HG03520 (cell line): ENCODE data around the gene FRMD5.

Experiments
- ATAC-seq: cut with Tn5 transposase; IDR thresholded peaks from one replicate; pipeline ENCODE4 v1.9.1; 2021; ENCODE audit warnings: mild to moderate bottlenecking, moderate library complexity; ENCODE audit not compliant: unreplicated experiment

The FRMD5 gene

GRCh38 chr15:43931790-43932435, 263.2 kb downstream of the FRMD5 start:
- no peak for ATAC-seq

- ATAC-seq: no peak
Observed at GRCh38 chr15:43931119-43931518, 264.0 kb downstream of the FRMD5 start.

DNA sequence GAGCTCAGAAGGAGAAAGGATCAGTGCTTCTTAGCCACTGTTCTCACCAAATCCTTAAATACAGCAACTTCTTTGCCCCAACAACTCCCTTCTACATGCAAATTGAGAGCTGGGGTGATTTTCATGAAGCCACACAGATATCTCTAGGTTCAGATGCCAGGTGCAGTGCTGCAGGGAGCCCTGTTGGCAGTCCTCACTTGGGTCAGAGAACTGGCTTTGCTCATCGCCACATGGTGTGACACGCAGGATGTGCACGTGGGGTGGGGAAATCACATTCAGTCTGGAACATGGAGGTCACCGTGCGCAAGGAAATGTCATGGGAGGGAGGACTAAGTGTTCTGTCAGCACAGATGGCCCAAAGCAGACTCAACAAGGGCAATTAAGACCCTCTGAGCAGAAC, 264.5 kb downstream of the FRMD5 start:
- ATAC-seq: no peak

DNA sequence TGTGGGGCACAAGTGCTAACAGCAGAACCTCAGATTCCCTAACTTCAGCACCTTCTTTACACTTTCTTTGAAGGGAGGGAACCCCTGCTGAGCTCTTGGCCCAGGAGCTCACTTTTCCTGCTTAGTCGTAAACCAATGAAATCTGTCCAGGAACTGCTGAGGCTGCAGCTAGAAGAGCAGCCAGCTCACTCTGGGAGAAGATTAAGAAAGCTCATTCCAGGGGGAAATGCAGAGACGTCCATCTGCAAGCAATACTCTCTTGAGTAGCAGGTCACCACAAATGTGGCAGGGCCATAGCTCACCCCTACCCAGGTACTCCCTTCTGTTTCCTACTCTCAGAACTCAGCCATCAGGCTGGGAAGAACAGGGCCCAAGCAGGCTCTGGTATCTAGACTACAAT, 265.0 kb downstream of the FRMD5 start:
- ATAC-seq: no peak

DNA sequence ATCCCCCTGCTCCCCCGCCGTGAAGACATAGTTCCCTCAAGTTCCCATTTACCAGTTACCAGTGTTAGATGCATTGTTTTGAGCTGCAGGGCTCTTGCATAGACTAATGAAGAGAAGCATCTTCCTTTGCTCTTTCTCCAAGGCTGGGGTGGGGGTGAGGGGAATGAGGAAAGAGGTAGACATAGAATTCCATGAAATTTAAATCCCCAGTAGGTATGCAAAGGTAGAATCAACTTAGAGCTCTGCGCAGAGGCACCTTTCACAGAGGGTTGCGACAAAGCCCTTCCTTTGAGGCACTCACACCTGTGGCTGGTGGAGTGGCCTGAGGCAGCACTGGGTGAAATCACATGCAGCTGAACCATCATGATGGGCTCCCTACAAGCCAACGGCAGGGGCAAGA, 266.9 kb downstream of the FRMD5 start:
- no peak for ATAC-seq

DNA sequence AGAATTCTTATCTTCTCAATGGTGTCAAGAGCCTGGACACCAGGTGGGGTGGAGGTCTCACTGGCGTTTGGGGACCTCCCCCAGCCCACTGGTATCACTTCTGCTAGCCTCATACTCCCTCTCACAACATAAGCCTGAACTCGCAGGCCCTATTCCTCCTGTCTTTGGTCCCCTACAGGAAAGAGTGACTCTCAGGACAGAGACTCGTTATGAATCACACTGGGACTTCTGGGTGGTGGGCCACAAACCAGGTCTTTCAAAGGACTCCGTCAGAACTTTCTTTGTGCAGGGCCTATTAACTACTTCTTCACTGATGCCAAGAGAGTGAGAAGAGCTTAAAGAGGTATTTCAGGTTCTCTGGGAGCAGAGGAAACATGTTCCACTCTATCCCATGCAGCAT, 267.9 kb downstream of the FRMD5 start:
- ATAC-seq: no peak

DNA sequence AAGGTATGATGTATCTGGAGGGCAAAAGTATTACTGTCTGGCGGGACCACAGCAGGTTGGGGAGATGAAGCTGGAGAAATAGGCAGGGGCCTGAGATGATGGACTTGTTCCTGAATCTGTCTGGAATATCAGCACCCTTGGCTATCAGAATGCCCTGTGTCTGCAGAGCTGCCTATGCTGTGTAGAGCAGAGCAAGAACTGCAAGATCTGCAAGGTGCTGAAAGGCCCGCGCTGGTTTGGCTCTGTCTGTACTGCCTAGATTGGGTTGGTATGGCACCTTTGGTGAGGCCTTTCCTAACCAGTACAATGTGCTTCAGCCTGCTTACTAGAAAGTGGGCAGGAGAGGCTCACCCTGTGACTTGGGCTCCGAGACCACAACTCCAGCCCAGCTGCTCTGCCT, 271.5 kb downstream of the FRMD5 start:
- no peak for ATAC-seq

GRCh38 chr15:43922021-43922420, 273.1 kb downstream of the FRMD5 start:
- ATAC-seq: no peak

DNA sequence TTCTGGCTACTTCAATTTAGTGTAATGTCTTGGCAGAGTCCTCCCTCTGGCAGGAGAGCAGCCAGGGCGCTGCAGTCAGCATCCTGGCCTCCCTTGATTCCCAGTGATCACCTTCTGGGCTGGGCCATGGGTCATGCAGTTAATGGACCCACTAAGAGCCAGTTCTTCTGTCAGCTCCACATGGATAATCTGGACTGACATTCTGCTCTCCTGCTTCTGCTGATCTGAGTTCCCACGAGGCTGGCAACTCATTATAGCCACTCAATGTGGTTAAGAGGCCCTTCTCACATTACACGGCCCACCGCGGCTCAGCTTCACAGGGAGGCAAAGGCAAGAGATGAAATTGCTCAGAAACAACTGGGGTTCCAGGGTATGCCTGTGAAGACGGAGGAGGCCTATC, 274.3 kb downstream of the FRMD5 start:
- ATAC-seq: no peak

GRCh38 chr15:43920254-43920600, 274.8 kb downstream of the FRMD5 start:
- ATAC-seq: no peak

GRCh38 chr15:43919540-43920253, 275.4 kb downstream of the FRMD5 start:
- ATAC-seq: no peak

GRCh38 chr15:43918717-43919116, 276.4 kb downstream of the FRMD5 start:
- no peak for ATAC-seq

DNA sequence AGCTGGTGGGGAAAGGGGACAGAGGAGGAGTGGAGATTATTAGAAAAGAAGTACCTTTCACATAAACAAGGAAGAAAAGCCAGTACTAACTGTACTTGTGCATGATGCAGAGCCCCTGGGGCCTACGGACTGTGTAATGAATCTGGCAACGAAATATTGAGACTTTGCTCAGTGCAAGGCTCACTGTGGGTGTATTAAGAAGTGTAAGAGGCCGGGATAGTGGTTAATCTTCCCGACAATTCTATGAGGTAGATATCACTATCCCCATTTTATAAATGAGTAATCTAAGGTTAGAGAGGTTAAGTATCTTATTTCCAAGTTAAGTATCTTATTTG, 278.8 kb downstream of the FRMD5 start:
- no peak for ATAC-seq

DNA sequence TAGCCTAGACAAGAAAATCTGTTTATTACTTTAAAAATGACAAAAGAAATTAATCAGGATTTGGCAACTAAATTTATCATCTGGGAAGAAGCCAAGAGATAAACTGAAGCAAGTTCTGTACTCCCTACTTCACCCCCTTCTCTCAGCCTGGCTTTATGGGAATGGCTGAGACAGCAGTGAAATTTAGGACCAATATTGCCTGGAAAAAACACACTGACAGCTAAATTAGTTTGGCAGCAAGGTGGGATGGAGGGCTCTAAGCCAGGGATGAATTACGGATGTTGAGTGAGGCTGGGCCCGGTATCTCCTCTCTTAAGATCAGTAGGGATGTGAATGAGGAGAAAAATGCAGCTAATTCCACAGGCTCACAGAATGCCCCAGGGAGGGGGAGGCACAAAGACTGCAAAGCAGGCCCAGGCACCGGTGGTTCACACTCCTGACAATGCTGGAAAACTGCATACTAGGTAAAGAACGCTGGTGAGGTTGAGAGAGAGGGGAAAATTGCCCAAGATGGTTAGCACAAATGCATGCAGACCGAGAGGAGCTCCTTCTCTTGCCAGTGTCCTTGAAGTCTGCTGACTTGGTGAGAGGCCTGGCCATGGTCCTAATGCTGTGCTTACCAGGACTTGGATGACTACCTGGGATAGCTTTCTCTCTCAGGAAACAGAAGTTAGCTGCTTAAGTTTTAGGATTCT, 279.3 kb downstream of the FRMD5 start:
- ATAC-seq: no peak

DNA sequence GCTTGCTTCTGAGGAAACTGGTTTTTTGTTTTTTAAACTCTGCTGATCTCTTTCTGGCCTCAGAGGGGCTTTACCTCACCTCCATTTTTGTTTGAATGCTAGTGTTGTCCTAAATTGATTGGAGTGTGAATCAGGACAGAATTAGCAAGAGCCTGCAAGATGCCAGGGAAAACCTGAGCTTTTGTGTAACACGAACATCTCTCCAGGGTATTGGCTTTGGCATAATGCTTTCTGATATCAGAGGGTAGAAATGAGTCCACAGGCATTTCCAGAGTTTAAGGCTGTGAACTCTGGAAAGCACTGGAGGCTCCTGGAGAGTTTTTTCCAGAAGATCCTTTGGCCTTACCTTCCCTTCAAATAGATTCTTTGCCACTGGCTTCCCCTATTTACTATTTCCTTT, 281.1 kb downstream of the FRMD5 start:
- ATAC-seq: no peak

DNA sequence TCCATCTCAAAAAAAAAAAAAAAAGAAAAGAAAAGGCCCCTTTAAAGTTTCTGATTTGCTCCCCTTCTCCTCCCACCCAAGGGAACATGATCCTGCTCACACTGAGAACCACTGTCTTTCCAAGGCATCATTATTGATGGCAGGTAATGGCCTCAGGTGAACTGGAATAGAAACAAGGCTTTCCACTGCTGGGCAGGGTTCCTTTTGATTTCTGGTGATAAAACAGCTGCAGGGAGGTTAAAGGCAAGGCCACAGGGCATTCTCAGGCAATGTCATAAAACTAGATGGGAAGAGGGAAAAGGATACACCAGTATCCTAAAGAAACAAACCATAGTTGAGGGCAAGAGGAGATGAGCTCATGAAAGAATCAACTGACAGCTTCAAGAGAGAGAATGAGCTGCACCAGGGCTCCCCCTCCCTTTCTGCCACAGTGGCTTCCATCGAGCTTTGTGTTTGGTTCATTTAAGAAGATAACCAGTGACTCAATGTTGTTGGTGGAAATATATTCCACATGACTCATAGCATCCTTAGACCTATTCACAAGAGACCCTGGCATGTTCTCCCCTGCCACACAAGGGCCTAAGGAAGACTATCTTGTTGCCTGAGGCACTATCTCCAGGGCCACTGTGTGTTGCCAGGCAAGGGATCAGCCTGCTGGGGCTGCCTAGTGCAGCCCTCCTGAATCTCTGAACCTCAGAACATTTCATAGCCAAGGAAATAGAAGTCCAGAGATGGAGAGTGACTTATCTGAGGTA, 281.9 kb downstream of the FRMD5 start:
- no peak for ATAC-seq

DNA sequence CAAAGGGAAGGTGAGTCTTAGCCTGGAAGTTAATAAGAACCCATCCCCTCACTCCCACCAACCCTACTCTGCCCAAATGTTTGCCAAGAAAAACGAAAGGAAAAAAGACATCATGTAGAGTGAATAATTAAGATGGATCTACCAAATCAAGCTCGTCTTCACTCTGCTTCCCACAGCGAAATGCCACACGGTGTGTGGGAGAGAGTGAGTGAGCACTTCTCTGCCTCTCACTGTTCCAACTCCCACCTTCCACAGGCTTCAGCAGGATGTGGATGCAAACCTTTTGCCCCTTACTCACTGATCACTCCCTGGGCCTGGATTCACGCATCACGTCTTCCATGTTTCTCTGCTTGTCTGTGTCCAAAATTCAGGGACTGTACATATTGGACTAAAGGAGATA, 282.9 kb downstream of the FRMD5 start:
- no peak for ATAC-seq

DNA sequence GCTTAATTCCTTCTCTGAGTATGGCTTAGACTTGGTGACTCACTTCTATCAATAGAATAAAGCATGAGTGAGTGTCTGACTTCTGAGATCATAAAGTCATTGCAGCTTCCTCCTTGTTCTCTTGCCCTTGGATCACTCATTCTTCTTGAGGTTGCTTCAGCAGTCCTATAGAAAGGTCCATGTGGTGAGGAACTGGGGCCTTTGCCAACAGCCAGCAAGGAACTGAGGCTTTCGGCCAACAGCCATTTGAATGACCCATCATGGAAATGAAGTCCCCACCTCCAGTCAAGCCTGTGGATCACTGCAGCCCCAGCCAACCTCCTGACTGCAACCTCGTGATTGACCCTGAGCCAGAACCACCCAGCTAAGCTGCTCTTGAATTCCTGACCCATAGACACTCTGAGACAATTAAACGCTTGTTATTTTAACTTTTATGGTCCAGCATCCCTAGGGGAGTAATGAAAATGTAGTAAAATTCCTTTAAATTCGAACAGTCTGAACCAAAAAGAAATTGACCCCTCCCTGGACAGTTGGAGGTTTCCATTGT, 283.8 kb downstream of the FRMD5 start:
- no peak for ATAC-seq

DNA sequence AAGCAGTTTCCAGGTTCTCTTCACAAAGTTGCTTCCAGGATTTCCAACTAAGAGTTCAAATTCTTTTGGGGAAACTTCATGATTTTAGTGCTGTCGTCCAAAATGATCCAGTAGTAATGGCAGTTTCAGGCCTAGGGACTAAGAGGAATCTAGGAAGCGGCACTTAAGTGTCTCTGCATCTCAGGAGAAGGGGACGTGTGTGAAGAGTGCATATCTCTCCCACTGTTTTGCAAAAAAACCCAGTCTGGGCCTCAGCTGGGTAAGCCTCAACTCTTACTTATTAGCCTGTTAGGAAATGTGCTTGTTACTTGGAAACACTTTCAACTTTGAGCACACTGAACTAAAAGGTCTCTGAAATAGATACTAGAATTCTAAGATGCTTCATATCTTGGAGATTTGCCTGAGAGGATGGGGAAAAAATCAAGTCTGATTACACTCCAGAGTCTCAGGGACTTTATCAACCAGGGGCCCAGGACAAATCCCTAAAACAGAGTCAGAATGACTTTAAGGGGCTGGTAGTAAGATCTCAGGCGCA, 286.5 kb downstream of the FRMD5 start:
- ATAC-seq: no peak

DNA sequence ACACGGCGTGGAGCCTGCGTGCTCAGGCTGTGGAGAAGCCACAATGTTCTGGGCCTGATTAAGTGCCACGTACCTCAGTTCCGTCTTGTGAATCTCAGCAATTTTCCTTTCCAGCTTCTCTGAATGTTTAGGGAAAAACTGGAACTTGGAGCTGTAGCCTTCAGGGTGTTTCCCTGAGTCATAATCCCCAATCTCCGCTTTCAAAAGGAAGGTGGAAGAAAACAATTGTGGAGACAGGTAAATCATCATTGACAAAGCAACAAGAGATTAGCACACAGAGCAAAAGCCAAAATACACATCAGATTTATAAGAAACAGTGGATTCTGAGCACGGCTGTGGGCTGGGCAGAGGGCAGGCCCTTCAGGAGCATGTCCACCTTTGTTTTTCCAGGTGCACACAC, 289.3 kb downstream of the FRMD5 start:
- no peak for ATAC-seq

GRCh38 chr15:43903864-43904290, 291.2 kb downstream of the FRMD5 start:
- ATAC-seq: no peak
